ENCODE measurements around the gene XYLT1.

The XYLT1 gene

GRCh38 chr16:17474037-17474436, 3.3 kb upstream of the XYLT1 start:
- no peak for DNase-seq (ENCODE audit: low read depth)
- TF ChIP-seq CTCF (IDR thresholded peaks at IDR 0.05; ENCODE audit: insufficient read depth, low read depth, low read length, missing control alignments) = no peak
- H3K4me3 ChIP-seq (ENCODE audit: low read length) = no peak overlapping the region

- no peak for TF ChIP-seq CTCF (IDR thresholded peaks at IDR 0.05; ENCODE audit: insufficient read depth, low read depth, low read length, missing control alignments)
- no peak for DNase-seq (ENCODE audit: low read depth)
- H3K4me3 ChIP-seq (ENCODE audit: low read length) = no peak overlapping the region
Measured at GRCh38 chr16:17471719-17472461, 1.1 kb upstream of the XYLT1 start.

- no peak for TF ChIP-seq CTCF (IDR thresholded peaks at IDR 0.05; ENCODE audit: insufficient read depth, low read depth, low read length, missing control alignments)
- DNase-seq (ENCODE audit: low read depth) = peak; percentile 1
- H3K4me3 ChIP-seq (ENCODE audit: low read length) = peak overlapping the region; percentile 15
Measured at GRCh38 chr16:17470182-17470907, 415 bp downstream of the XYLT1 start.

- no peak for TF ChIP-seq CTCF (IDR thresholded peaks at IDR 0.05; ENCODE audit: insufficient read depth, low read depth, low read length, missing control alignments)
- DNase-seq (ENCODE audit: low read depth) = no peak
- peak overlapping the region; percentile 15 for H3K4me3 ChIP-seq (ENCODE audit: low read length)
Measured at GRCh38 chr16:17469741-17470181, 999 bp downstream of the XYLT1 start.

GRCh38 chr16:17469011-17469740, 1.6 kb downstream of the XYLT1 start:
- TF ChIP-seq CTCF (IDR thresholded peaks at IDR 0.05; ENCODE audit: insufficient read depth, low read depth, low read length, missing control alignments) = no peak
- DNase-seq (ENCODE audit: low read depth) = no peak
- no peak overlapping the region for H3K4me3 ChIP-seq (ENCODE audit: low read length)

GRCh38 chr16:17468611-17469010, 2.1 kb downstream of the XYLT1 start:
- no peak overlapping the region for H3K4me3 ChIP-seq (ENCODE audit: low read length)
- no peak for DNase-seq (ENCODE audit: low read depth)
- no peak for TF ChIP-seq CTCF (IDR thresholded peaks at IDR 0.05; ENCODE audit: insufficient read depth, low read depth, low read length, missing control alignments)
